Prostate gland (tissue), 2 donors: ENCODE data around the gene ZKSCAN5. TPM values are rescaled to one million over a fixed set of nuclear protein-coding genes. Genes with fewer than 3 reads are reported as not detected.
"Not testable (repeated sequence)": the region's sequence is repeated elsewhere in the genome, so short reads cannot be mapped to it uniquely, and the experiment has no call there.

Experiments used
- DNase-seq: peaks from one replicate; pipeline ENCODE4 v3.0.0-alpha.2; 2019; ENCODE audit warnings: low spot score
- H3K27ac ChIP-seq, 2 donors: fragments of 200-600 bp; sonication (generic); 2 replicates each; pipeline ENCODE4 v1.5.1; 2017 to 2019
- H3K27me3 ChIP-seq: fragments of 200-600 bp; sonication (generic); replicated peaks from 2 replicates; pipeline ENCODE4 v1.5.1; 2019; ENCODE audit not compliant: insufficient read depth
- H3K36me3 ChIP-seq, 2 donors: fragments of 200-600 bp; sonication (generic); 1 replicate in 1 of 2; 2 replicates in 1 of 2; pipeline versions ENCODE4 v1.5.1 to v1.8.1; 2017 to 2019
- H3K4me1 ChIP-seq: fragments of 200-600 bp; sonication (generic); replicated peaks from 2 replicates; pipeline ENCODE4 v1.5.1; 2019
- H3K4me3 ChIP-seq, 2 donors: fragments of 200-600 bp; sonication (generic); 2 replicates each; pipeline ENCODE4 v1.5.1; 2017 to 2019
- H3K9me3 ChIP-seq: fragments of 200-600 bp; sonication (generic); 2 replicates; pipeline ENCODE4 v1.5.1; 2017
- POLR2A ChIP-seq: fragments of 450-650 bp; IDR thresholded peaks from one replicate; pipeline ENCODE4 v1.6.1; 2016; ENCODE audit warnings: antibody characterized with exemption, mild to moderate bottlenecking
- POLR2AphosphoS5 ChIP-seq: sonication (generic); formaldehyde crosslinking; IDR thresholded peaks from one replicate; pipeline ENCODE4 v1.6.1; 2017; ENCODE audit warnings: antibody characterized with exemption
- WGBS: methylation state at CpG from one replicate; pipeline ENCODE4 v1.1.5; 2018; 5-methylcytosine and 5-hydroxymethylcytosine counted together
- intact Hi-C: fragments of 100-400 bp; cut with DNase I; formaldehyde crosslinking; loops from one replicate; pipeline ENCODE4 v1.14.2; 2022
- total RNA-seq, 2 donors: library from RNA; depleted of rRNA; stranded (reverse); fragments of >200 nt; gene quantifications; one replicate each; pipeline ENCODE4 v1.1.0, GENCODE V29; 2016
- TF ChIP-seq, protein P1 (sequence below), 4 experiments: fragments of 200-600 bp in 2 of 4; fragments of 450-650 bp in 2 of 4; sonication (generic) in 2 of 4; IDR thresholded peaks; 1 replicate in 3 of 4; 2 replicates in 1 of 4; pipeline ENCODE4 v1.5.1; 2016 to 2019; ENCODE audit warnings: antibody characterized with exemption in 4 of 4, mild to moderate bottlenecking in 2 of 4, moderate library complexity in 2 of 4

ZKSCAN5 gene
- total RNA-seq, 2 donors from 2014 or later: 7.8 to 13.2 TPM

GRCh38 chr7:99562114-99562784 is 57.8 kb downstream of the ZKSCAN5 start:
- peaks cover 10% of the 10 kb centered on the region in 2 donors for H3K36me3 ChIP-seq
- no peaks in the 10 kb centered on the region for H3K9me3 ChIP-seq
- 80% methylated on average over 9 of the region's 9 CpGs for WGBS
- no peak overlapping the region for H3K4me3 ChIP-seq
- no peaks in the 10 kb centered on the region for H3K27me3 ChIP-seq
- no peak for TF ChIP-seq POLR2AphosphoS5
- H3K4me1 ChIP-seq: no peaks in the 10 kb centered on the region
- no peak overlapping the region for H3K27ac ChIP-seq
- intact Hi-C loops: no loop called here
- DNase-seq: no peak

DNA sequence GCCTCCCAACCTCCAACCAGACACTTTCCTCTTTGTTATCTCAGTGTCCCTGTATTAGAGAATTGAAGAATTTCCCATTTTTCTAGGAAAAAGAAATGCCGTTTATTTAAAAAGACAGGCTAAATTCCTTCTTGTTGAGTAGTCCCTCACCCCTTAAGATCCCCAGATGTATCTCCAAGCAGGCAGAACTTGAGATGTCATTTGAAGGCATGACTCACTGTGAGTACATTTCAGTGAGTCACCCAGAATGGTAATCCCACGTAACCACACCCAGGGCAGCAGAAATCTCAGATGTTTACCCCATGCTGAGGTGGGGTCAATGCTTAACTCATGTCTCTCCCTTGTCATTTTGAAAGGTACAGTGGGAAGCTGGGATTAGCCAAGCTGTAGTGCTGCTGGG is 58.4 kb downstream of the ZKSCAN5 start:
- H3K9me3 ChIP-seq: no peaks in the 10 kb centered on the region
- peaks cover 10% of the 10 kb centered on the region in 2 donors for H3K36me3 ChIP-seq
- intact Hi-C loops: no loop called here
- TF ChIP-seq POLR2AphosphoS5 (no peak), POLR2A (no peak)
- TF ChIP-seq, protein P1, sequence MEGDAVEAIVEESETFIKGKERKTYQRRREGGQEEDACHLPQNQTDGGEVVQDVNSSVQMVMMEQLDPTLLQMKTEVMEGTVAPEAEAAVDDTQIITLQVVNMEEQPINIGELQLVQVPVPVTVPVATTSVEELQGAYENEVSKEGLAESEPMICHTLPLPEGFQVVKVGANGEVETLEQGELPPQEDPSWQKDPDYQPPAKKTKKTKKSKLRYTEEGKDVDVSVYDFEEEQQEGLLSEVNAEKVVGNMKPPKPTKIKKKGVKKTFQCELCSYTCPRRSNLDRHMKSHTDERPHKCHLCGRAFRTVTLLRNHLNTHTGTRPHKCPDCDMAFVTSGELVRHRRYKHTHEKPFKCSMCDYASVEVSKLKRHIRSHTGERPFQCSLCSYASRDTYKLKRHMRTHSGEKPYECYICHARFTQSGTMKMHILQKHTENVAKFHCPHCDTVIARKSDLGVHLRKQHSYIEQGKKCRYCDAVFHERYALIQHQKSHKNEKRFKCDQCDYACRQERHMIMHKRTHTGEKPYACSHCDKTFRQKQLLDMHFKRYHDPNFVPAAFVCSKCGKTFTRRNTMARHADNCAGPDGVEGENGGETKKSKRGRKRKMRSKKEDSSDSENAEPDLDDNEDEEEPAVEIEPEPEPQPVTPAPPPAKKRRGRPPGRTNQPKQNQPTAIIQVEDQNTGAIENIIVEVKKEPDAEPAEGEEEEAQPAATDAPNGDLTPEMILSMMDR (IDR thresholded peaks at IDR 0.05): no peak
- WGBS: 38% methylated on average over 2 of the region's 2 CpGs
- H3K4me1 ChIP-seq: no peaks in the 10 kb centered on the region
- H3K27me3 ChIP-seq: no peaks in the 10 kb centered on the region
- no peak for DNase-seq
- no peak overlapping the region for H3K4me3 ChIP-seq
- H3K27ac ChIP-seq: no peak overlapping the region

DNA sequence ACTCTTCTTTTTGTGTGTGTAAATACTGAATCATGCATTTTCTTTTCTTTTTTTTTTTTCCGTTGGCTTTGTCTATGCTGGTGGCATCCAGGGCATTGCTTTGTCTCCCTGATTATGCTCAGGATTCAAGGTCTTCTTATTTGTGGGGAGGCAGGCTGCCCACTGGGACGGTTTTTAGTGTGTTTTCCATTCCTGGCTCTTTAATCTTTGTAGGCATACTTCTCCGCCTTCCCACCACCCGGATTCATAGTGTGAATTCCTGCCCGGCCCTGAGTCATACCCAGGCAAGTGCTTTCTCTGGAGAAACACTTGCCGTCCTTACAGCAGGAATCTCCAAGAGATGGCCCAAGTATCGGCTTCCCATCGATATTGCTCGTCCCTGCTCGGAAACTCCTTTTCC is 59.2 kb downstream of the ZKSCAN5 start:
- Histone ChIP-seq H3K36me3 (peaks cover 10% of the 10 kb centered on the region in 2 donors), H3K4me1 (no peaks in the 10 kb centered on the region), H3K4me3 (no peak overlapping the region), H3K9me3 (no peaks in the 10 kb centered on the region), H3K27ac (no peak overlapping the region), H3K27me3 (no peaks in the 10 kb centered on the region)
- no peak for DNase-seq
- intact Hi-C loops: no loop called here
- TF ChIP-seq, protein P1 (IDR thresholded peaks at IDR 0.05): no peak
- TF ChIP-seq POLR2A (no peak), POLR2AphosphoS5 (no peak)
- 89% methylated on average over 10 of the region's 10 CpGs for WGBS

GRCh38 chr7:99568770-99569169 is 64.3 kb downstream of the ZKSCAN5 start:
- H3K27ac ChIP-seq, H3K27me3 ChIP-seq, H3K9me3 ChIP-seq, H3K4me1 ChIP-seq, H3K4me3 ChIP-seq, DNase-seq, H3K36me3 ChIP-seq, intact Hi-C loops: not testable (repeated sequence)
- WGBS: 98% methylated on average over 7 of the region's 7 CpGs

DNA sequence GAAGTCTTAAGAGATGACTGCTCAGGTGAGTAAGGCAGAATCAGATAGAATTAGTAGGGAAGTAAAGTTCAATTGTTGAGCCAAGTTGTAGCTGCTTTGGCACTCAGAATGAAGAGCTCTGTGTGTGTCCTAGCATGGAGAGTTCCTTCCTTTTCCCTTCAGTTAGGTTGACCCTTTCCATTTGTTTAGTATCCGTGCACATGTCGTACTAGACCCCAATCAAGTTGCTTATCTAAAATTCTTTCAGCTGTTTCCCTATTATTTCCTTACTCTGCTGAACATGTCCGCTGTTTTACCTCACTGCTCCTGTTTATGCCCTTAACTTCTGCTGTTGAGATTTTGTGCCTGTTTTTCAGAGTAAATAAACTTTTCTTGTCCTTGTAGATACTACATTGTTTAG is 67.3 kb downstream of the ZKSCAN5 start:
- Histone ChIP-seq H3K27me3 (no peaks in the 10 kb centered on the region), H3K9me3 (no peaks in the 10 kb centered on the region), H3K27ac (no peak overlapping the region), H3K36me3 (no peaks in the 10 kb centered on the region), H3K4me1 (no peaks in the 10 kb centered on the region), H3K4me3 (no peak overlapping the region)
- WGBS: 85% methylated on average over 3 of the region's 3 CpGs
- intact Hi-C loops: no loop called here
- DNase-seq: no peak
- TF ChIP-seq, protein P1 (IDR thresholded peaks at IDR 0.05): no peak
- no peak for TF ChIP-seq POLR2AphosphoS5
- no peak for TF ChIP-seq POLR2A

- intact Hi-C loops: no loop called here
- Histone ChIP-seq H3K27me3 (no peaks in the 10 kb centered on the region), H3K27ac (no peak overlapping the region), H3K36me3 (no peaks in the 10 kb centered on the region), H3K4me1 (no peaks in the 10 kb centered on the region), H3K4me3 (no peak overlapping the region), H3K9me3 (no peaks in the 10 kb centered on the region)
- no peak for DNase-seq
- TF ChIP-seq POLR2A (no peak), POLR2AphosphoS5 (no peak)
- TF ChIP-seq, protein P1 (IDR thresholded peaks at IDR 0.05): no peak
- 80% methylated on average over 1 of the region's 1 CpG for WGBS
Observed at GRCh38 chr7:99573257-99573656, 68.8 kb downstream of the ZKSCAN5 start.
